ENCODE data around the gene AOC1. TPM values are rescaled to one million over a fixed set of nuclear protein-coding genes. Genes with fewer than 3 reads are reported as not detected.

The AOC1 gene
- polyA plus RNA-seq, 1 donor from 2014 or later = not detected

DNA sequence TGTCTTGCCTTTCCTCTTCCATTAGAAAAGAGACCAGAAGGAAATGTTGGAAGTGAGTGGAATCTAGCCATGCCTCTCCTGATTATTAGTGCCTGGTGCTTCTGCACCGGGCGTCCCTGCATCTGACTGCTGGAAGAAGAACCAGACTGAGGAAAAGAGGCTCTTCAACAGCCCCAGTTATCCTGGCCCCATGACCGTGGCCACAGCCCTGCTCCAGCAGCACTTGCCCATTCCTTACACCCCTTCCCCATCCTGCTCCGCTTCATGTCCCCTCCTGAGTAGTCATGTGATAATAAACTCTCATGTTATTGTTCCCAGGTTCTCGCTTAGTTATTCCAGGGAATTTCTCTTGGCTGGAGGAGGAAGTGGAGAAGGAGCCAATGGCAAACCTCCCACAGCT lies 47.5 kb upstream of the AOC1 start:
- no peak overlapping the region for H2AFZ ChIP-seq (ENCODE audit: low read depth, low read length)
- no peaks in the 10 kb centered on the region for H3K79me2 ChIP-seq (replicated peaks; ENCODE audit: insufficient read depth, low read length)
- H3K27ac ChIP-seq (ENCODE audit: low read length) = no peak overlapping the region
- no peaks in the 10 kb centered on the region for H3F3A ChIP-seq (ENCODE audit: insufficient read depth, low read length, poor library complexity, severe bottlenecking)
- H4K20me1 ChIP-seq (ENCODE audit: insufficient read depth) = no peaks in the 10 kb centered on the region
- peaks cover 26% of the 10 kb centered on the region for H3K27me3 ChIP-seq (ENCODE audit: insufficient read depth, low read depth, low read length)
- H3K9me2 ChIP-seq (ENCODE audit: insufficient read depth, low read length) = no peaks in the 10 kb centered on the region
- TF ChIP-seq TAF1 (IDR thresholded peaks at IDR 0.05; ENCODE audit: low read depth) (no peak), EZH2 (IDR thresholded peaks at IDR 0.05; ENCODE audit: borderline replicate concordance, insufficient read depth, low read length, poor library complexity, severe bottlenecking) (no peak), MXI1 (conservative IDR thresholded peaks at IDR 0.05; ENCODE audit: poor library complexity, severe bottlenecking) (no peak), EP300 (conservative IDR thresholded peaks at IDR 0.05; ENCODE audit: poor library complexity, severe bottlenecking) (no peak), REST (IDR thresholded peaks at IDR 0.05; ENCODE audit: borderline replicate concordance) (no peak), SMC3 (conservative IDR thresholded peaks at IDR 0.05; ENCODE audit: poor library complexity) (no peak), POLR2AphosphoS5 (IDR thresholded peaks at IDR 0.05) (no peak), CTCF (IDR thresholded peaks at IDR 0.05; ENCODE audit: poor library complexity, severe bottlenecking) (no peak)
- no peak overlapping the region for H3K4me3 ChIP-seq (ENCODE audit: low read length)
- no peaks in the 10 kb centered on the region for H3K36me3 ChIP-seq (ENCODE audit: insufficient read depth, low read length)
- no peak overlapping the region for H3K9ac ChIP-seq (ENCODE audit: low read length)
- no peaks in the 10 kb centered on the region for H3K9me3 ChIP-seq (ENCODE audit: low read length)
- H3K4me2 ChIP-seq (ENCODE audit: low read length) = no peak overlapping the region

DNA sequence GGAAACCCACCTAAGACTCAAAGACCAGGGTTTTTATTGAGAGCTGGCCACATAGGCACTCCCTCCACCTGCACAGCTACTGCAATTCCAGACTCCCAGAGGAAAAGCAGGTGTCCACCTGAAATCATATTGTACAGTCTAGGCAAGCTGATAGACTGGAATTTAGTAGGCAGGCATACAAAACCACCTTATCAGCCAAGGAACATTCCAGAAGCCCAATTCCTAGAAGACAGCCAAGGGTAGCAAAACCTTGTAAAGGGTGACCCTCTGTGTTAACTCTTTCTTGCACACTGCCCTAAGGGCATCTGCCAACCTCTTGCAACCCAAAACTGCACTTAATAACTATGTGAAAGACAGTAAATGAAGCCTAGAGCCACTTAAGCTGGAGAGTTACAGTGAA lies 46.5 kb upstream of the AOC1 start:
- H2AFZ ChIP-seq (ENCODE audit: low read depth, low read length) = no peak overlapping the region
- peaks cover 16% of the 10 kb centered on the region for H3K27me3 ChIP-seq (ENCODE audit: insufficient read depth, low read depth, low read length)
- H3K9me3 ChIP-seq (ENCODE audit: low read length) = no peaks in the 10 kb centered on the region
- no peaks in the 10 kb centered on the region for H3K36me3 ChIP-seq (ENCODE audit: insufficient read depth, low read length)
- no peak overlapping the region for H3K9ac ChIP-seq (ENCODE audit: low read length)
- H4K20me1 ChIP-seq (ENCODE audit: insufficient read depth) = no peaks in the 10 kb centered on the region
- no peak overlapping the region for H3K27ac ChIP-seq (ENCODE audit: low read length)
- H3K4me2 ChIP-seq (ENCODE audit: low read length) = no peak overlapping the region
- no peak overlapping the region for H3K4me3 ChIP-seq (ENCODE audit: low read length)
- no peaks in the 10 kb centered on the region for H3F3A ChIP-seq (ENCODE audit: insufficient read depth, low read length, poor library complexity, severe bottlenecking)
- TF ChIP-seq SMC3 (conservative IDR thresholded peaks at IDR 0.05; ENCODE audit: poor library complexity) (no peak), TAF1 (IDR thresholded peaks at IDR 0.05; ENCODE audit: low read depth) (no peak), REST (IDR thresholded peaks at IDR 0.05; ENCODE audit: borderline replicate concordance) (no peak), EZH2 (IDR thresholded peaks at IDR 0.05; ENCODE audit: borderline replicate concordance, insufficient read depth, low read length, poor library complexity, severe bottlenecking) (no peak), CTCF (IDR thresholded peaks at IDR 0.05; ENCODE audit: poor library complexity, severe bottlenecking) (no peak), MXI1 (conservative IDR thresholded peaks at IDR 0.05; ENCODE audit: poor library complexity, severe bottlenecking) (no peak), RAD21 (conservative IDR thresholded peaks at IDR 0.05) (no peak), EP300 (conservative IDR thresholded peaks at IDR 0.05; ENCODE audit: poor library complexity, severe bottlenecking) (no peak), POLR2AphosphoS5 (IDR thresholded peaks at IDR 0.05) (no peak)
- no peaks in the 10 kb centered on the region for H3K79me2 ChIP-seq (replicated peaks; ENCODE audit: insufficient read depth, low read length)
- H3K9me2 ChIP-seq (ENCODE audit: insufficient read depth, low read length) = no peaks in the 10 kb centered on the region
